NCI-H1048 (cell line): ENCODE data around the gene IP6K3.

Experiments
- DNase-seq: peaks from one replicate; lab custom pipeline; 2025; lab: John Stamatoyannopoulos, UW

IP6K3 gene

GRCh38 chr6:33673851-33674250, 72.9 kb downstream of the IP6K3 start:
- DNase-seq = no peak

GRCh38 chr6:33672808-33673207, 73.9 kb downstream of the IP6K3 start:
- DNase-seq = no peak

- no peak for DNase-seq
These were observed 75.0 kb downstream of the IP6K3 start for GRCh38 chr6:33671744-33672072.
